Measurements from ENCODE around the gene NUP62.

NUP62 gene

GRCh38 chr19:49895566-49896297, 33.6 kb downstream of the NUP62 start:
- no peak for DNase-seq

- DNase-seq, result no peak
Measured at GRCh38 chr19:49894879-49895565, 34.3 kb downstream of the NUP62 start.

GRCh38 chr19:49894011-49894664, 35.2 kb downstream of the NUP62 start:
- DNase-seq, result no peak

- no peak for DNase-seq
Measured at GRCh38 chr19:49892716-49893115, 36.6 kb downstream of the NUP62 start.

GRCh38 chr19:49891393-49891792, 37.9 kb downstream of the NUP62 start:
- no peak for DNase-seq

- no peak for DNase-seq
Measured at GRCh38 chr19:49890349-49891311, 38.7 kb downstream of the NUP62 start.

GRCh38 chr19:49889687-49890348, 39.5 kb downstream of the NUP62 start:
- DNase-seq, result no peak

- DNase-seq, result no peak
Measured at GRCh38 chr19:49889038-49889686, 40.1 kb downstream of the NUP62 start.

- no peak for DNase-seq
Measured at GRCh38 chr19:49888510-49888824, 40.8 kb downstream of the NUP62 start.

- no peak for DNase-seq
Measured at GRCh38 chr19:49887665-49888509, 41.4 kb downstream of the NUP62 start.

- no peak for DNase-seq
Measured at GRCh38 chr19:49887037-49887664, 42.2 kb downstream of the NUP62 start.

- DNase-seq, result no peak
Measured at GRCh38 chr19:49884760-49885159, 44.5 kb downstream of the NUP62 start.

GRCh38 chr19:49884109-49884508, 45.2 kb downstream of the NUP62 start:
- DNase-seq, result no peak

GRCh38 chr19:49883094-49883493, 46.2 kb downstream of the NUP62 start:
- no peak for DNase-seq

GRCh38 chr19:49882643-49883042, 46.7 kb downstream of the NUP62 start:
- DNase-seq, result no peak

- DNase-seq, result no peak
Measured at GRCh38 chr19:49881672-49882394, 47.5 kb downstream of the NUP62 start.

- DNase-seq, result no peak
Measured at GRCh38 chr19:49881186-49881585, 48.1 kb downstream of the NUP62 start.

- no peak for DNase-seq
Measured at GRCh38 chr19:49880162-49880869, 49.0 kb downstream of the NUP62 start.
